ENCODE results near the gene FBXL4.

FBXL4 gene

GRCh38 chr6:98831057-98831958 lies 116.4 kb downstream of the FBXL4 start:
- Histone ChIP-seq H4K8ac (ENCODE audit: low read depth, low read length) (no peak overlapping the region), H3K23ac (ENCODE audit: low read length) (no peak overlapping the region)
- DNase-seq = no peak

DNA sequence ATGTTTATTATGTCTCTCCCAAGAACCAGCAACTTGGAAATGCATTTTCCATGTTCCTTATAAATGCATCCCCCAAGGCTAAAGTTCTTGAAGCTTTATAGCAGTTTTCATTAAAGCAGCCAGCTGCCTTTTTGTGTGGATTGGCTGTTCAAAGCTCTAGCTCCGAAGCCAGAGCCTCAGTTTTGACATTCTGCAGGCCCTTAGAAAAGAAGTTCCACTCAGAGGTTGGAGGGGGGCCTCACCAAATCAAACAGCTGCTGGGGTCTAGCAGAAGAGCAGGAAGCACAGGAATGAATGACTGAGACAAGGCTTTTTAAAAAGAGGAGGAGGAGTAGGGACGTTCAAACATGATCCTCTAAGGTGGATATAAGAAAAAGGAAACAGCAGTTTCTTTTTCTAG lies 117.6 kb downstream of the FBXL4 start:
- no peak overlapping the region for H2AFZ ChIP-seq (ENCODE audit: insufficient read depth, low read length, poor library complexity)
- no peak overlapping the region for H3K9ac ChIP-seq (ENCODE audit: low read length)
- DNase-seq = no peak
- H3K4me3 ChIP-seq (ENCODE audit: low read depth, low read length) = no peak overlapping the region
- no peak overlapping the region for H3K4me2 ChIP-seq (ENCODE audit: low read length)
- peaks cover 11 to 22% of the 10 kb centered on the region in 2 experiments for H3K4me1 ChIP-seq (ENCODE audit: control insufficient read depth in 1 of 2, insufficient read depth in 2 of 2, low read length in 2 of 2)
- H2BK12ac ChIP-seq (ENCODE audit: low read length) = no peak overlapping the region
- no peak overlapping the region for H3K4ac ChIP-seq (ENCODE audit: low read depth, low read length)
- H3K79me2 ChIP-seq (ENCODE audit: control insufficient read depth, insufficient read depth, low read length, poor library complexity) = no peaks in the 10 kb centered on the region
- H4K8ac ChIP-seq (ENCODE audit: low read depth, low read length) = no peak overlapping the region
- H3K79me1 ChIP-seq (ENCODE audit: low read length) = no peaks in the 10 kb centered on the region
- H4K91ac ChIP-seq (ENCODE audit: low read depth, low read length) = no peak overlapping the region
- no peak overlapping the region for H3K27ac ChIP-seq (ENCODE audit: low read depth, low read length)
- no peak overlapping the region for H2BK120ac ChIP-seq (ENCODE audit: insufficient read depth, low read length, poor library complexity)
- no peak overlapping the region for H2AK5ac ChIP-seq (ENCODE audit: low read length)
- H2BK5ac ChIP-seq (ENCODE audit: low read depth, low read length, poor library complexity) = no peak overlapping the region
- no peak overlapping the region for H4K12ac ChIP-seq (ENCODE audit: low read depth, low read length)
- H3K27me3 ChIP-seq (ENCODE audit: insufficient read depth, low read length) = peaks cover 73% of the 10 kb centered on the region
- H3K23ac ChIP-seq (ENCODE audit: low read length) = no peak overlapping the region
- no CpG with 5 or more reads among the region's 2 CpGs for WGBS (ENCODE audit: extremely low coverage, insufficient coverage, insufficient read length)
- no peak overlapping the region for H3K18ac ChIP-seq (ENCODE audit: low read length)
- H3K14ac ChIP-seq (ENCODE audit: low read length) = no peak overlapping the region
- peaks cover 1% of the 10 kb centered on the region for H3K9me3 ChIP-seq (ENCODE audit: insufficient read depth, low read depth, low read length)
- H3K36me3 ChIP-seq (ENCODE audit: control insufficient read depth in 1 of 2, insufficient read depth in 2 of 2, low read length in 2 of 2) = peaks cover 0 to 1% of the 10 kb centered on the region in 2 experiments

More at GRCh38 chr6:98831057-98831958, 116.4 kb downstream of the FBXL4 start:
- Histone ChIP-seq H4K12ac (ENCODE audit: low read depth, low read length) (no peak overlapping the region), H3K9me3 (ENCODE audit: insufficient read depth, low read depth, low read length) (peaks cover 3% of the 10 kb centered on the region), H3K27me3 (ENCODE audit: insufficient read depth, low read length) (peaks cover 73% of the 10 kb centered on the region), H2AK5ac (ENCODE audit: low read length) (no peak overlapping the region), H3K79me2 (ENCODE audit: control insufficient read depth, insufficient read depth, low read length, poor library complexity) (no peaks in the 10 kb centered on the region), H3K9ac (ENCODE audit: low read length) (no peak overlapping the region), H3K4me1 (ENCODE audit: control insufficient read depth in 1 of 2, insufficient read depth in 2 of 2, low read length in 2 of 2) (peaks cover 15 to 29% of the 10 kb centered on the region in 2 experiments), H2BK5ac (ENCODE audit: low read depth, low read length, poor library complexity) (no peak overlapping the region), H3K4me3 (ENCODE audit: low read depth, low read length) (no peak overlapping the region), H3K36me3 (ENCODE audit: control insufficient read depth in 1 of 2, insufficient read depth in 2 of 2, low read length in 2 of 2) (no peaks in the 10 kb centered on the region), H3K4me2 (ENCODE audit: low read length) (peak overlapping the region; percentile 40), H2BK12ac (ENCODE audit: low read length) (no peak overlapping the region), H3K14ac (ENCODE audit: low read length) (no peak overlapping the region), H3K18ac (ENCODE audit: low read length) (no peak overlapping the region), H4K91ac (ENCODE audit: low read depth, low read length) (no peak overlapping the region), H2AFZ (ENCODE audit: insufficient read depth, low read length, poor library complexity) (no peak overlapping the region), H3K79me1 (ENCODE audit: low read length) (no peaks in the 10 kb centered on the region), H2BK120ac (ENCODE audit: insufficient read depth, low read length, poor library complexity) (no peak overlapping the region), H3K4ac (ENCODE audit: low read depth, low read length) (no peak overlapping the region), H3K27ac (ENCODE audit: low read depth, low read length) (no peak overlapping the region)
- WGBS (ENCODE audit: extremely low coverage, insufficient coverage, insufficient read length) = no CpG with 5 or more reads among the region's 58 CpGs

DNA sequence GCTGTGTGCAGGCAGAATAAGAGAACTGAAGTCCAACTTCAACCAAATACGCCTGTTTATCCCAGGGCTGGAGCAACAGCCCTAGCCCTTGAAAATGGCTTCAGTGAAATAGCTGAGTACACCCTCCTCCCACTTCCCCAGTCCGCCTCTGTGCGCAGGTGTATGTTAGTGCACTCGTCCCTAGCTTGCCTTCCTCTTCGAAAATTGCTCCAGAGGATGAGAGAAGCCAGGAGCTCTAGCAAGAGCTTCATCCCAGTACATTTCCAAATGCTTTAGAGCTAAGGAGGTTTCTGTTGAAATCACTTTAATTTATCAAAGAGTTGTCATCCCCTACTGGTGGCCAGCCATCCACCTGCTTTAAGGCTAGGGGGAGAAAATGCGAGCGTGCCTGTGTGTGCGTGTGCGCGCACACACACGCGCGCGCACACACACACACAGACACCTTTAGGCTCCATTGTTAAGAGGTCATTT lies 118.8 kb downstream of the FBXL4 start:
- no peak overlapping the region for H3K14ac ChIP-seq (ENCODE audit: low read length)
- WGBS (ENCODE audit: extremely low coverage, insufficient coverage, insufficient read length) = no CpG with 5 or more reads among the region's 14 CpGs
- no peak overlapping the region for H4K91ac ChIP-seq (ENCODE audit: low read depth, low read length)
- H2BK12ac ChIP-seq (ENCODE audit: low read length) = no peak overlapping the region
- no peak for DNase-seq
- no peak overlapping the region for H2BK5ac ChIP-seq (ENCODE audit: low read depth, low read length, poor library complexity)
- H3K79me2 ChIP-seq (ENCODE audit: control insufficient read depth, insufficient read depth, low read length, poor library complexity) = no peaks in the 10 kb centered on the region
- no peak overlapping the region for H4K8ac ChIP-seq (ENCODE audit: low read depth, low read length)
- peaks cover 7 to 21% of the 10 kb centered on the region in 2 experiments for H3K4me1 ChIP-seq (ENCODE audit: control insufficient read depth in 1 of 2, insufficient read depth in 2 of 2, low read length in 2 of 2)
- no peak overlapping the region for H3K27ac ChIP-seq (ENCODE audit: low read depth, low read length)
- no peak overlapping the region for H3K23ac ChIP-seq (ENCODE audit: low read length)
- no peak overlapping the region for H2BK120ac ChIP-seq (ENCODE audit: insufficient read depth, low read length, poor library complexity)
- no peaks in the 10 kb centered on the region for H3K9me3 ChIP-seq (ENCODE audit: insufficient read depth, low read depth, low read length)
- H3K18ac ChIP-seq (ENCODE audit: low read length) = no peak overlapping the region
- no peak overlapping the region for H3K4me2 ChIP-seq (ENCODE audit: low read length)
- H4K12ac ChIP-seq (ENCODE audit: low read depth, low read length) = no peak overlapping the region
- peaks cover 0 to 1% of the 10 kb centered on the region in 2 experiments for H3K36me3 ChIP-seq (ENCODE audit: control insufficient read depth in 1 of 2, insufficient read depth in 2 of 2, low read length in 2 of 2)
- no peak overlapping the region for H2AFZ ChIP-seq (ENCODE audit: insufficient read depth, low read length, poor library complexity)
- H2AK5ac ChIP-seq (ENCODE audit: low read length) = no peak overlapping the region
- no peak overlapping the region for H3K9ac ChIP-seq (ENCODE audit: low read length)
- no peaks in the 10 kb centered on the region for H3K79me1 ChIP-seq (ENCODE audit: low read length)
- H3K27me3 ChIP-seq (ENCODE audit: insufficient read depth, low read length) = peaks cover 76% of the 10 kb centered on the region
- H3K4ac ChIP-seq (ENCODE audit: low read depth, low read length) = no peak overlapping the region
- no peak overlapping the region for H3K4me3 ChIP-seq (ENCODE audit: low read depth, low read length)

DNA sequence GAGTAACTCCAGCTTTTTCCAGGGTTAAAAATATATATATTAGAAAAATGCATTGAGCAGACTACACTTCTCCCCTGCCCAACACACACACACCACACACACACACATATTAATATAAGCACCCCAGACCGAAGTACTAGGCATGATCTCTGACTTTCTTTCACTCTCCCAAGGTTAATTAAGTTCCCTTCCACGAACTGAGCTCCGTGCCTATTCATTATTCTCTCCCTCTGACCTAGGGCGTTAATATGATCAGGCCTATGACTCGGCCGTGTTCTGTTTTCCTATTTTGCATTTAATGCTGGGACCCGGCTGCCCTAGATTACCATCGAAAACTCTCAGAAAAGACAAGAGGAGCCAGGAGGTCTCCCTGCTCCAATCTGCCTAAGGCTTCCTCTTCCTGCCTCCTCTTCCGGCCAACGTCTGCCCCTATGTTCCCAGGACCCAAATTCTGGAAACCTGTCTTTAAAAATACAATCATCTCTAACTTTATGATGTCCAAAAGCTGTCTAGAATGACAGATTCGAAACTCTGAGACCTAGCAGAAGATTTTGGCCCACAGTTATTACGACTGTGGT lies 119.4 kb downstream of the FBXL4 start:
- H3K79me2 ChIP-seq (ENCODE audit: control insufficient read depth, insufficient read depth, low read length, poor library complexity) = no peaks in the 10 kb centered on the region
- H2BK120ac ChIP-seq (ENCODE audit: insufficient read depth, low read length, poor library complexity) = no peak overlapping the region
- H3K14ac ChIP-seq (ENCODE audit: low read length) = no peak overlapping the region
- H3K23ac ChIP-seq (ENCODE audit: low read length) = no peak overlapping the region
- H3K4me1 ChIP-seq (ENCODE audit: control insufficient read depth in 1 of 2, insufficient read depth in 2 of 2, low read length in 2 of 2) = peaks cover 5 to 18% of the 10 kb centered on the region in 2 experiments
- H3K4ac ChIP-seq (ENCODE audit: low read depth, low read length) = no peak overlapping the region
- H3K79me1 ChIP-seq (ENCODE audit: low read length) = no peaks in the 10 kb centered on the region
- H3K9me3 ChIP-seq (ENCODE audit: insufficient read depth, low read depth, low read length) = no peaks in the 10 kb centered on the region
- H4K91ac ChIP-seq (ENCODE audit: low read depth, low read length) = no peak overlapping the region
- no peak overlapping the region for H2AFZ ChIP-seq (ENCODE audit: insufficient read depth, low read length, poor library complexity)
- no peak overlapping the region for H2BK12ac ChIP-seq (ENCODE audit: low read length)
- no CpG with 5 or more reads among the region's 12 CpGs for WGBS (ENCODE audit: extremely low coverage, insufficient coverage, insufficient read length)
- H3K4me3 ChIP-seq (ENCODE audit: low read depth, low read length) = no peak overlapping the region
- H2BK5ac ChIP-seq (ENCODE audit: low read depth, low read length, poor library complexity) = no peak overlapping the region
- DNase-seq = no peak
- no peak overlapping the region for H3K27ac ChIP-seq (ENCODE audit: low read depth, low read length)
- H3K18ac ChIP-seq (ENCODE audit: low read length) = no peak overlapping the region
- H3K4me2 ChIP-seq (ENCODE audit: low read length) = no peak overlapping the region
- peaks cover 74% of the 10 kb centered on the region for H3K27me3 ChIP-seq (ENCODE audit: insufficient read depth, low read length)
- no peak overlapping the region for H3K9ac ChIP-seq (ENCODE audit: low read length)
- no peak overlapping the region for H4K8ac ChIP-seq (ENCODE audit: low read depth, low read length)
- no peak overlapping the region for H4K12ac ChIP-seq (ENCODE audit: low read depth, low read length)
- no peak overlapping the region for H2AK5ac ChIP-seq (ENCODE audit: low read length)
- peaks cover 0 to 1% of the 10 kb centered on the region in 2 experiments for H3K36me3 ChIP-seq (ENCODE audit: control insufficient read depth in 1 of 2, insufficient read depth in 2 of 2, low read length in 2 of 2)

All from trophoblast cell (in vitro differentiated cells and primary cell).